ENCODE data around the gene ARIH1.

GRCh38 chr15:72451224-72451623 lies 22.9 kb upstream of the ARIH1 start:
- TF ChIP-seq CTCF (conservative IDR thresholded peaks at IDR 0.05; ENCODE audit: low read depth, low read length) (no peak), EZH2 (IDR thresholded peaks at IDR 0.05; ENCODE audit: low read length, unreplicated experiment) (no peak)
